ENCODE results near the gene MLXIP. TPM values are rescaled to one million over a fixed set of nuclear protein-coding genes. Genes with fewer than 3 reads are reported as not detected.

Gene MLXIP
- total and polyA plus RNA-seq, 9 of the 15 experiments (the other 6 are each of a cell fraction or from before 2014, with no cell fraction given): 2.2 to 66.3 (median 18.1) TPM

- TF ChIP-seq, protein P1, sequence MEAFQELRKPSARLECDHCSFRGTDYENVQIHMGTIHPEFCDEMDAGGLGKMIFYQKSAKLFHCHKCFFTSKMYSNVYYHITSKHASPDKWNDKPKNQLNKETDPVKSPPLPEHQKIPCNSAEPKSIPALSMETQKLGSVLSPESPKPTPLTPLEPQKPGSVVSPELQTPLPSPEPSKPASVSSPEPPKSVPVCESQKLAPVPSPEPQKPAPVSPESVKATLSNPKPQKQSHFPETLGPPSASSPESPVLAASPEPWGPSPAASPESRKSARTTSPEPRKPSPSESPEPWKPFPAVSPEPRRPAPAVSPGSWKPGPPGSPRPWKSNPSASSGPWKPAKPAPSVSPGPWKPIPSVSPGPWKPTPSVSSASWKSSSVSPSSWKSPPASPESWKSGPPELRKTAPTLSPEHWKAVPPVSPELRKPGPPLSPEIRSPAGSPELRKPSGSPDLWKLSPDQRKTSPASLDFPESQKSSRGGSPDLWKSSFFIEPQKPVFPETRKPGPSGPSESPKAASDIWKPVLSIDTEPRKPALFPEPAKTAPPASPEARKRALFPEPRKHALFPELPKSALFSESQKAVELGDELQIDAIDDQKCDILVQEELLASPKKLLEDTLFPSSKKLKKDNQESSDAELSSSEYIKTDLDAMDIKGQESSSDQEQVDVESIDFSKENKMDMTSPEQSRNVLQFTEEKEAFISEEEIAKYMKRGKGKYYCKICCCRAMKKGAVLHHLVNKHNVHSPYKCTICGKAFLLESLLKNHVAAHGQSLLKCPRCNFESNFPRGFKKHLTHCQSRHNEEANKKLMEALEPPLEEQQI (IDR thresholded peaks at IDR 0.05): no peak
- TF ChIP-seq GATAD2B (IDR thresholded peaks at IDR 0.05; ENCODE audit: borderline replicate concordance) (peak; percentile 72; the same call in 1 of the 2 replicates), KDM5B (IDR thresholded peaks at IDR 0.05; ENCODE audit: insufficient replicate concordance, low read depth, low read length) (peak; percentile 91), ZNF41 (CRISPR knock-in tag; conservative IDR thresholded peaks at IDR 0.05) (peak; percentile 44; the same call in 1 of the 2 replicates), GTF2E2 (tag; IDR thresholded peaks at IDR 0.05) (0 out of 2 replicates have a peak, but pooled peaks have one; percentile 35), MAX (CRISPR knock-in tag; IDR thresholded peaks at IDR 0.05) (peak; percentile 98), MED1 (CRISPR knock-in tag; IDR thresholded peaks at IDR 0.05; ENCODE audit: borderline replicate concordance) (no peak), CSDE1 (IDR thresholded peaks at IDR 0.05) (no peak), POLR2B (IDR thresholded peaks at IDR 0.05; ENCODE audit: low read depth, partially characterized antibody) (peak; percentile 34), FUS (optimal IDR thresholded peaks at IDR 0.05; ENCODE audit: low read depth, low read length) (peak; percentile 35), CHD1 (IDR thresholded peaks at IDR 0.05; ENCODE audit: low read length) (no peak), ELF4 (CRISPR knock-in tag; IDR thresholded peaks at IDR 0.05) (0 out of 2 replicates have a peak, but pooled peaks have one; percentile 31), ZNF217 (CRISPR knock-in tag; IDR thresholded peaks at IDR 0.05) (no peak)
- TF ChIP-seq, protein P2, sequence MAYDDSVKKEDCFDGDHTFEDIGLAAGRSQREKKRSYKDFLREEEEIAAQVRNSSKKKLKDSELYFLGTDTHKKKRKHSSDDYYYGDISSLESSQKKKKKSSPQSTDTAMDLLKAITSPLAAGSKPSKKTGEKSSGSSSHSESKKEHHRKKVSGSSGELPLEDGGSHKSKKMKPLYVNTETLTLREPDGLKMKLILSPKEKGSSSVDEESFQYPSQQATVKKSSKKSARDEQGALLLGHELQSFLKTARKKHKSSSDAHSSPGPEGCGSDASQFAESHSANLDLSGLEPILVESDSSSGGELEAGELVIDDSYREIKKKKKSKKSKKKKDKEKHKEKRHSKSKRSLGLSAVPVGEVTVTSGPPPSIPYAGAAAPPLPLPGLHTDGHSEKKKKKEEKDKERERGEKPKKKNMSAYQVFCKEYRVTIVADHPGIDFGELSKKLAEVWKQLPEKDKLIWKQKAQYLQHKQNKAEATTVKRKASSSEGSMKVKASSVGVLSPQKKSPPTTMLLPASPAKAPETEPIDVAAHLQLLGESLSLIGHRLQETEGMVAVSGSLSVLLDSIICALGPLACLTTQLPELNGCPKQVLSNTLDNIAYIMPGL (CRISPR knock-in tag; IDR thresholded peaks at IDR 0.05): no peak
- TF ChIP-seq, protein P3, sequence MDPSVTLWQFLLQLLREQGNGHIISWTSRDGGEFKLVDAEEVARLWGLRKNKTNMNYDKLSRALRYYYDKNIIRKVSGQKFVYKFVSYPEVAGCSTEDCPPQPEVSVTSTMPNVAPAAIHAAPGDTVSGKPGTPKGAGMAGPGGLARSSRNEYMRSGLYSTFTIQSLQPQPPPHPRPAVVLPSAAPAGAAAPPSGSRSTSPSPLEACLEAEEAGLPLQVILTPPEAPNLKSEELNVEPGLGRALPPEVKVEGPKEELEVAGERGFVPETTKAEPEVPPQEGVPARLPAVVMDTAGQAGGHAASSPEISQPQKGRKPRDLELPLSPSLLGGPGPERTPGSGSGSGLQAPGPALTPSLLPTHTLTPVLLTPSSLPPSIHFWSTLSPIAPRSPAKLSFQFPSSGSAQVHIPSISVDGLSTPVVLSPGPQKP (CRISPR knock-in tag; IDR thresholded peaks at IDR 0.05): no peak
- TF ChIP-seq, protein P4, sequence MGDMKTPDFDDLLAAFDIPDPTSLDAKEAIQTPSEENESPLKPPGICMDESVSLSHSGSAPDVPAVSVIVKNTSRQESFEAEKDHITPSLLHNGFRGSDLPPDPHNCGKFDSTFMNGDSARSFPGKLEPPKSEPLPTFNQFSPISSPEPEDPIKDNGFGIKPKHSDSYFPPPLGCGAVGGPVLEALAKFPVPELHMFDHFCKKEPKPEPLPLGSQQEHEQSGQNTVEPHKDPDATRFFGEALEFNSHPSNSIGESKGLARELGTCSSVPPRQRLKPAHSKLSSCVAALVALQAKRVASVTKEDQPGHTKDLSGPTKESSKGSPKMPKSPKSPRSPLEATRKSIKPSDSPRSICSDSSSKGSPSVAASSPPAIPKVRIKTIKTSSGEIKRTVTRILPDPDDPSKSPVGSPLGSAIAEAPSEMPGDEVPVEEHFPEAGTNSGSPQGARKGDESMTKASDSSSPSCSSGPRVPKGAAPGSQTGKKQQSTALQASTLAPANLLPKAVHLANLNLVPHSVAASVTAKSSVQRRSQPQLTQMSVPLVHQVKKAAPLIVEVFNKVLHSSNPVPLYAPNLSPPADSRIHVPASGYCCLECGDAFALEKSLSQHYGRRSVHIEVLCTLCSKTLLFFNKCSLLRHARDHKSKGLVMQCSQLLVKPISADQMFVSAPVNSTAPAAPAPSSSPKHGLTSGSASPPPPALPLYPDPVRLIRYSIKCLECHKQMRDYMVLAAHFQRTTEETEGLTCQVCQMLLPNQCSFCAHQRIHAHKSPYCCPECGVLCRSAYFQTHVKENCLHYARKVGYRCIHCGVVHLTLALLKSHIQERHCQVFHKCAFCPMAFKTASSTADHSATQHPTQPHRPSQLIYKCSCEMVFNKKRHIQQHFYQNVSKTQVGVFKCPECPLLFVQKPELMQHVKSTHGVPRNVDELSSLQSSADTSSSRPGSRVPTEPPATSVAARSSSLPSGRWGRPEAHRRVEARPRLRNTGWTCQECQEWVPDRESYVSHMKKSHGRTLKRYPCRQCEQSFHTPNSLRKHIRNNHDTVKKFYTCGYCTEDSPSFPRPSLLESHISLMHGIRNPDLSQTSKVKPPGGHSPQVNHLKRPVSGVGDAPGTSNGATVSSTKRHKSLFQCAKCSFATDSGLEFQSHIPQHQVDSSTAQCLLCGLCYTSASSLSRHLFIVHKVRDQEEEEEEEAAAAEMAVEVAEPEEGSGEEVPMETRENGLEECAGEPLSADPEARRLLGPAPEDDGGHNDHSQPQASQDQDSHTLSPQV (IDR thresholded peaks at IDR 0.05): peak; percentile 98
These were observed at the start of gene MLXIP (continued) for GRCh38 chr12:122078141-122079032.

Measured in K562 (cell line).